Measurements from ENCODE around the gene RIPK1.
A peak's percentile ranks its signal among the peaks of the same experiment; 100 is the strongest.
"Not testable (repeated sequence)": the region's sequence is repeated elsewhere in the genome, so short reads cannot be mapped to it uniquely, and the experiment has no call there.

RIPK1 gene

GRCh38 chr6:3136292-3137011 is 68.2 kb downstream of the RIPK1 start:
- no peak for DNase-seq (ENCODE audit: low read depth in 2 of 2)

- no peak for DNase-seq (ENCODE audit: low read depth in 2 of 2)
These were observed 68.9 kb downstream of the RIPK1 start for GRCh38 chr6:3137057-3137777.

GRCh38 chr6:3137873-3138272 is 69.6 kb downstream of the RIPK1 start:
- not testable (repeated sequence) for DNase-seq (ENCODE audit: low read depth in 2 of 2)

GRCh38 chr6:3138341-3138740 is 70.0 kb downstream of the RIPK1 start:
- no peak for DNase-seq (ENCODE audit: low read depth in 2 of 2)

- no peak for DNase-seq (ENCODE audit: low read depth in 2 of 2)
These were observed 71.0 kb downstream of the RIPK1 start for GRCh38 chr6:3139090-3139903.

- no peak for DNase-seq (ENCODE audit: low read depth in 2 of 2)
These were observed 71.9 kb downstream of the RIPK1 start for GRCh38 chr6:3140201-3140600.

GRCh38 chr6:3142536-3142935 is 74.2 kb downstream of the RIPK1 start:
- DNase-seq (ENCODE audit: low read depth in 2 of 2) = no peak

GRCh38 chr6:3143158-3143557 is 74.9 kb downstream of the RIPK1 start:
- no peak for DNase-seq (ENCODE audit: low read depth in 2 of 2)

- DNase-seq (ENCODE audit: low read depth in 2 of 2) = no peak
These were observed 76.3 kb downstream of the RIPK1 start for GRCh38 chr6:3144571-3144970.

- no peak for DNase-seq (ENCODE audit: low read depth in 2 of 2)
These were observed 79.8 kb downstream of the RIPK1 start for GRCh38 chr6:3147914-3148757.

- DNase-seq (ENCODE audit: low read depth in 2 of 2) = no peak
These were observed 83.4 kb downstream of the RIPK1 start for GRCh38 chr6:3151691-3152090.

- DNase-seq (ENCODE audit: low read depth in 2 of 2) = no peak
These were observed 84.4 kb downstream of the RIPK1 start for GRCh38 chr6:3152689-3153088.

GRCh38 chr6:3155416-3155815 is 87.1 kb downstream of the RIPK1 start:
- not testable (repeated sequence) for DNase-seq (ENCODE audit: low read depth in 2 of 2)

- not testable (repeated sequence) for DNase-seq (ENCODE audit: low read depth in 2 of 2)
These were observed 88.2 kb downstream of the RIPK1 start for GRCh38 chr6:3156184-3157130.

GRCh38 chr6:3157131-3157933 is 89.0 kb downstream of the RIPK1 start, which contains the start of gene TUBB2A:
Gene TUBB2A, minus strand, starts transcription at chr6:3157544. Its CDS starts 81 bp downstream, at chr6:3157463.
- peak; percentile 74 to 82 for DNase-seq (ENCODE audit: low read depth in 2 of 2)

- DNase-seq (ENCODE audit: low read depth in 2 of 2) = peak; percentile 44 to 62
These were observed 91.8 kb downstream of the RIPK1 start for GRCh38 chr6:3159805-3160781.

- DNase-seq (ENCODE audit: low read depth in 2 of 2) = no peak
These were observed 93.8 kb downstream of the RIPK1 start for GRCh38 chr6:3162067-3162497.

All from activated CD8-positive, alpha-beta memory T cell treated with anti-CD3 and anti-CD28 coated beads for 4 hours (primary cell).